ENCODE data around the gene SECISBP2L.

SECISBP2L gene

GRCh38 chr15:48992545-48992944 is 53.7 kb downstream of the SECISBP2L start:
- DNase-seq, result no peak

- DNase-seq, result no peak
Observed at GRCh38 chr15:48992096-48992495, 54.1 kb downstream of the SECISBP2L start.

- DNase-seq, result peak; percentile 26
Observed at GRCh38 chr15:48989170-48989569, 57.1 kb downstream of the SECISBP2L start.

- DNase-seq, result no peak
Observed at GRCh38 chr15:48987142-48987541, 59.1 kb downstream of the SECISBP2L start.

- no peak for DNase-seq
Observed at GRCh38 chr15:48986240-48986639, 60.0 kb downstream of the SECISBP2L start.

- DNase-seq, result no peak
Observed at GRCh38 chr15:48985516-48985915, 60.7 kb downstream of the SECISBP2L start.

- no peak for DNase-seq
Observed at GRCh38 chr15:48984811-48985352, 61.4 kb downstream of the SECISBP2L start.

GRCh38 chr15:48984021-48984710 is 62.1 kb downstream of the SECISBP2L start:
- DNase-seq, result no peak

GRCh38 chr15:48983300-48983699 is 62.9 kb downstream of the SECISBP2L start:
- DNase-seq, result no peak

GRCh38 chr15:48981941-48982340 is 64.3 kb downstream of the SECISBP2L start:
- DNase-seq, result no peak

- DNase-seq, result no peak
Observed at GRCh38 chr15:48978638-48979037, 67.6 kb downstream of the SECISBP2L start.

- no peak for DNase-seq
Observed at GRCh38 chr15:48976444-48977088, 69.7 kb downstream of the SECISBP2L start.

GRCh38 chr15:48975472-48976419 is 70.5 kb downstream of the SECISBP2L start:
- DNase-seq, result peak; percentile 78

GRCh38 chr15:48974882-48975281 is 71.4 kb downstream of the SECISBP2L start:
- DNase-seq, result no peak

- DNase-seq, result no peak
Observed at GRCh38 chr15:48972750-48973503, 73.3 kb downstream of the SECISBP2L start.

- peak; percentile 70 for DNase-seq
Observed at GRCh38 chr15:48970926-48971325, 75.3 kb downstream of the SECISBP2L start.

GRCh38 chr15:48968066-48968465 is 78.2 kb downstream of the SECISBP2L start:
- DNase-seq, result no peak

GRCh38 chr15:48967336-48967735 is 78.9 kb downstream of the SECISBP2L start:
- no peak for DNase-seq

- DNase-seq, result peak; percentile 71
Observed at GRCh38 chr15:48966595-48967301, 79.5 kb downstream of the SECISBP2L start.

GRCh38 chr15:48965972-48966371 is 80.3 kb downstream of the SECISBP2L start:
- DNase-seq, result peak; percentile 50

GRCh38 chr15:48964898-48965297 is 81.3 kb downstream of the SECISBP2L start:
- no peak for DNase-seq
